HG03558 (cell line): ENCODE data around the gene RNU4-1.

Source experiments
- ATAC-seq: cut with Tn5 transposase; IDR thresholded peaks from one replicate; pipeline ENCODE4 v1.9.1; 2021; ENCODE audit warnings: moderate number of reproducible peaks; ENCODE audit not compliant: unreplicated experiment; ENCODE audit errors: extremely low read depth

The RNU4-1 gene

GRCh38 chr12:120292411-120292660 is 701 bp downstream of the RNU4-1 start:
- no peak for ATAC-seq

- ATAC-seq: no peak
Observed at GRCh38 chr12:120290609-120291305, 2.3 kb downstream of the RNU4-1 start.

GRCh38 chr12:120287491-120287890 is 5.5 kb downstream of the RNU4-1 start:
- no peak for ATAC-seq

- no peak for ATAC-seq
Observed at GRCh38 chr12:120286768-120287490, 6.1 kb downstream of the RNU4-1 start.

- ATAC-seq: no peak
Observed at GRCh38 chr12:120284381-120284780, 8.7 kb downstream of the RNU4-1 start.

GRCh38 chr12:120283318-120283717 is 9.7 kb downstream of the RNU4-1 start:
- no peak for ATAC-seq

- no peak for ATAC-seq
Observed at GRCh38 chr12:120278137-120279069, 14.6 kb downstream of the RNU4-1 start.

GRCh38 chr12:120276734-120277133 is 16.3 kb downstream of the RNU4-1 start:
- ATAC-seq: no peak

- no peak for ATAC-seq
Observed at GRCh38 chr12:120267736-120268135, 25.3 kb downstream of the RNU4-1 start.

GRCh38 chr12:120266180-120266870 is 26.7 kb downstream of the RNU4-1 start:
- ATAC-seq: no peak

GRCh38 chr12:120265473-120266179 is 27.4 kb downstream of the RNU4-1 start, which contains the start of gene PXN:
Gene PXN, minus strand, starts transcription at chr12:120265730. Its CDS starts 101 bp downstream, at chr12:120265629.
- ATAC-seq: no peak

- ATAC-seq: no peak
Observed at GRCh38 chr12:120264904-120265472, 28.0 kb downstream of the RNU4-1 start.

- no peak for ATAC-seq
Observed at GRCh38 chr12:120264086-120264903, 28.7 kb downstream of the RNU4-1 start.

GRCh38 chr12:120263748-120264085 is 29.3 kb downstream of the RNU4-1 start:
- no peak for ATAC-seq

GRCh38 chr12:120262852-120263747 is 29.9 kb downstream of the RNU4-1 start:
- ATAC-seq: no peak

GRCh38 chr12:120261951-120262851 is 30.8 kb downstream of the RNU4-1 start:
- no peak for ATAC-seq

GRCh38 chr12:120260607-120261006 is 32.4 kb downstream of the RNU4-1 start:
- no peak for ATAC-seq
